GM12801 (cell line): Measurements from ENCODE around the gene UBALD1.

Experiments
- CTCF ChIP-seq: IDR thresholded peaks from one replicate; pipeline ENCODE4 v1.5.1; 2011; ENCODE audit warnings: control low read depth; ENCODE audit not compliant: insufficient read length; ENCODE audit errors: extremely low read depth

The UBALD1 gene

GRCh38 chr16:4639899-4640509, 25.3 kb upstream of the UBALD1 start:
- TF ChIP-seq CTCF = no peak

GRCh38 chr16:4637501-4638166, 22.9 kb upstream of the UBALD1 start:
- no peak for TF ChIP-seq CTCF

GRCh38 chr16:4636196-4636595, 21.5 kb upstream of the UBALD1 start:
- no peak for TF ChIP-seq CTCF

- TF ChIP-seq CTCF = no peak
Measured at GRCh38 chr16:4634768-4635167, 20.1 kb upstream of the UBALD1 start.

- TF ChIP-seq CTCF = no peak
Measured at GRCh38 chr16:4633910-4634635, 19.4 kb upstream of the UBALD1 start.

- no peak for TF ChIP-seq CTCF
Measured at GRCh38 chr16:4631444-4631843, 16.8 kb upstream of the UBALD1 start.

GRCh38 chr16:4628283-4628682, 13.6 kb upstream of the UBALD1 start:
- TF ChIP-seq CTCF = no peak
